ENCODE results near the gene ZNF91. TPM values are rescaled to one million over a fixed set of nuclear protein-coding genes. Genes with fewer than 3 reads are reported as not detected.
"Not testable (repeated sequence)": the region's sequence is repeated elsewhere in the genome, so short reads cannot be mapped to it uniquely, and the experiment has no call there.

The ZNF91 gene
- total RNA-seq, 1 donor from 2014 or later, result 20.5 TPM

DNA sequence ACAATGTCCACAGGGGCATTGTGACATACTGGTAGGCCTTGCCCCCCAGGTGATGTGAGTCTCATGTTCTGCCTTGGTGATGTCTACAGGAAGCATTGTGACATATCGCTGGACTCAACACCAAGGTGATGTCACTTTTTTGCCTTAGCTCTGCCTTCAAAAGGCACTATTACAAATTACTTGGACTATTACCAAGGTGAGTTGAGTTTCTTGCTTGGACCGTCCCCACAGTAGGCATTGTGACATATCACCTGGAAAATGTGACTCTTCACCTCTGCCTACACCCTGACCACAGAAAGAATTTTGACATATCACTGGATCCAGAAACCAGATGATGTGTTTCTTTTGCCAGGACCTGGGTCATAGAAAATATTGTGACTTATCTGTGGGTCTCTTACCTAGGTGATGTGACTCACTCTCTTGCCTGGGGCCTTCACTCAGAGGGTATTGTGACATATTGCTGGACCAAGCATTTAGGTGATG, 84.5 kb downstream of the ZNF91 start:
- Mint-ChIP-seq H3K4me3 (no peak overlapping the region), H3K4me1 (ENCODE audit: low read depth) (no peaks in the 10 kb centered on the region), H3K27ac (no peak overlapping the region), H3K27me3 (ENCODE audit: insufficient read depth) (no peaks in the 10 kb centered on the region), H3K9me3 (peaks cover 79% of the 10 kb centered on the region), H3K36me3 (ENCODE audit: low read depth) (no peaks in the 10 kb centered on the region)
- DNase-seq (ENCODE audit: low spot score), result no peak
- intact Hi-C loops (cut with micrococcal nuclease), result no loop called here

DNA sequence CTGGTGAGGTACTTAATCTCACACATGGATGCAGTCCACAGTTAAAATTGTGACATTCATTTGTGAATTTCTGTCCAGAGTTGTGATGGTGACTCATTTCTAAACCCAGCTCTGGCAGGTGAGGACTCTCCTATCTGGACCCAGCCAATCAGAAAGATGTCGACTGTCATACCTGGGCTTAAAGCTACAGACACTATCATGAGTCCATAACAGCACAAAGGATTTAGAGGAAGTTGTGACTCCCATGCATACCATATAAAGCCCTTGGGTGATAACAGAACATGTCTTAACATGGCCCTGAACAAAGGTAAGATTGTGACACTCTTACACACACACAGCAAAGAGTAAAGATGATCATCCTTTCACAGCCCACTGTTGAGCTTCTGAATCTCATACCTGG, 85.3 kb downstream of the ZNF91 start:
- no peak overlapping the region for H3K27ac Mint-ChIP-seq
- intact Hi-C loops (cut with micrococcal nuclease), result no loop called here
- DNase-seq (ENCODE audit: low spot score), result no peak
- no peaks in the 10 kb centered on the region for H3K4me1 Mint-ChIP-seq (ENCODE audit: low read depth)
- no peaks in the 10 kb centered on the region for H3K27me3 Mint-ChIP-seq (ENCODE audit: insufficient read depth)
- H3K36me3 Mint-ChIP-seq (ENCODE audit: low read depth), result no peaks in the 10 kb centered on the region
- H3K4me3 Mint-ChIP-seq, result no peak overlapping the region
- peaks cover 84% of the 10 kb centered on the region for H3K9me3 Mint-ChIP-seq

- H3K27me3 Mint-ChIP-seq (ENCODE audit: insufficient read depth), result no peaks in the 10 kb centered on the region
- H3K27ac Mint-ChIP-seq, result no peak overlapping the region
- no peaks in the 10 kb centered on the region for H3K36me3 Mint-ChIP-seq (ENCODE audit: low read depth)
- no peak overlapping the region for H3K4me3 Mint-ChIP-seq
- peaks cover 79% of the 10 kb centered on the region for H3K9me3 Mint-ChIP-seq
- intact Hi-C loops (cut with micrococcal nuclease), result no loop called here
- H3K4me1 Mint-ChIP-seq (ENCODE audit: low read depth), result no peaks in the 10 kb centered on the region
- no peak for DNase-seq (ENCODE audit: low spot score)
Measured at GRCh38 chr19:23305555-23305954, 89.7 kb downstream of the ZNF91 start.

- H3K27me3 Mint-ChIP-seq (ENCODE audit: insufficient read depth), result no peaks in the 10 kb centered on the region
- H3K9me3 Mint-ChIP-seq, result peaks cover 74% of the 10 kb centered on the region
- no peak for DNase-seq (ENCODE audit: low spot score)
- H3K36me3 Mint-ChIP-seq (ENCODE audit: low read depth), result no peaks in the 10 kb centered on the region
- H3K4me1 Mint-ChIP-seq (ENCODE audit: low read depth), result no peaks in the 10 kb centered on the region
- intact Hi-C loops (cut with micrococcal nuclease), result no loop called here
- no peak overlapping the region for H3K27ac Mint-ChIP-seq
- H3K4me3 Mint-ChIP-seq, result no peak overlapping the region
Measured at GRCh38 chr19:23304238-23304637, 91.0 kb downstream of the ZNF91 start.

- H3K4me3 Mint-ChIP-seq, result no peak overlapping the region
- no peak for DNase-seq (ENCODE audit: low spot score)
- intact Hi-C loops (cut with micrococcal nuclease), result no loop called here
- H3K4me1 Mint-ChIP-seq (ENCODE audit: low read depth), result no peaks in the 10 kb centered on the region
- no peaks in the 10 kb centered on the region for H3K36me3 Mint-ChIP-seq (ENCODE audit: low read depth)
- H3K9me3 Mint-ChIP-seq, result peaks cover 52% of the 10 kb centered on the region
- H3K27me3 Mint-ChIP-seq (ENCODE audit: insufficient read depth), result no peaks in the 10 kb centered on the region
- H3K27ac Mint-ChIP-seq, result no peak overlapping the region
Measured at GRCh38 chr19:23294141-23294540, 101.1 kb downstream of the ZNF91 start.

DNA sequence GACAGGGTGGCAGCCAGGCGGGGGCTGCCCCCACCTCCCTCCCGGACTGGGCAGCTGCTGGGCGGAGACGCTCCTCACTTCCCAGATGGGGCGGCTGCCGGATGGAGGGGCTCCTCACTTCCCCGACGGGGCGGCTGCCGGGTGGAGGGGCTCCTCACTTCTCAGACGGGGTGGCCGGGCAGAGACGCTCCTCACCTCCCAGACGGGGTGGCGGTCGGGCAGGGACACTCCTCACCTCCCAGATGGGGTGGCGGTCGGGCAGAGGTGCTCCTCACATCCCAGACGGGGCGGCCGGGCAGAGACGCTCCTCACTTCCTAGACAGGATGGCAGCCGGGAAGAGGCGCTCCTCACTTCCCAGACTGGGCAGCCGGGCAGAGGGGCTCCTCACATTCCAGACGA, 105.3 kb downstream of the ZNF91 start:
- intact Hi-C loops (cut with micrococcal nuclease); DNase-seq (ENCODE audit: low spot score); H3K4me3 Mint-ChIP-seq; H3K36me3 Mint-ChIP-seq (ENCODE audit: low read depth); H3K4me1 Mint-ChIP-seq (ENCODE audit: low read depth); H3K27me3 Mint-ChIP-seq (ENCODE audit: insufficient read depth); H3K27ac Mint-ChIP-seq: not testable (repeated sequence)
- H3K9me3 Mint-ChIP-seq, result peaks cover 48% of the 10 kb centered on the region

Other genes starting within 250 kb of the ZNF91 start
- gene ZNF724, start 145.1 kb downstream of the ZNF91 start, total RNA-seq, result 12.1 and 14.1 TPM in 2 replicates